B cell (primary cell): ENCODE data around the gene TASOR. TPM values are rescaled to one million over a fixed set of nuclear protein-coding genes. Genes with fewer than 3 reads are reported as not detected.

Source experiments
- ATAC-seq: fragments of 200-7000 bp; cut with Tn5 transposase; one replicate; pipeline ENCODE4 v1.10.0; 2021; ENCODE audit warnings: low read depth, mild to moderate bottlenecking, moderate number of reproducible peaks, moderate library complexity
- CTCF ChIA-PET: fragments of 350-600 bp; sonication (Branson Sonifier 250); formaldehyde crosslinking; loops from one replicate; lab custom pipeline; 2021; ENCODE audit warnings: antibody characterized with exemption, inconsistent platforms; lab: Charles Lee
- POLR2A ChIA-PET: fragments of 350-600 bp; sonication (Branson Sonifier 250); formaldehyde crosslinking; loops from one replicate; lab custom pipeline; 2021; ENCODE audit warnings: antibody characterized with exemption; lab: Charles Lee
- DNase-seq: peaks from one replicate; pipeline ENCODE4 v3.0.0; 2013
- H2AFZ ChIP-seq: 2 replicates; pipeline ENCODE4 v1.6.1; 2012; ENCODE audit warnings: mild to moderate bottlenecking, low read depth, low read length; ENCODE audit not compliant: insufficient read depth, poor library complexity, severe bottlenecking
- H3K27ac ChIP-seq, 2 donors: 1 replicate in 1 of 2; 2 replicates in 1 of 2; pipeline ENCODE4 v1.5.1; 2012 to 2013; ENCODE audit warnings: low read length in 2 of 2, mild to moderate bottlenecking in 2 of 2, moderate library complexity in 1 of 2
- H3K27me3 ChIP-seq, 4 experiments: fragments of 200-600 bp in 1 of 4; sonication (generic) in 1 of 4; replicated peaks in 1 of 4; 1 replicate in 2 of 4; 2 replicates in 2 of 4; pipeline versions ENCODE4 v1.6.1 to v1.7.0; 2013 to 2016; ENCODE audit warnings: low read length in 3 of 4, mild to moderate bottlenecking in 2 of 4, mixed read lengths in 1 of 4, moderate library complexity in 1 of 4; ENCODE audit not compliant: insufficient read depth in 4 of 4, control insufficient read depth in 3 of 4; ENCODE audit errors: control extremely low read depth in 1 of 4
- H3K36me3 ChIP-seq, 2 experiments: replicated peaks in 1 of 2; 1 replicate in 1 of 2; 2 replicates in 1 of 2; pipeline versions ENCODE4 v1.6.1 to v1.7.1; 2013; ENCODE audit warnings: low read length in 1 of 2; ENCODE audit not compliant: insufficient read depth in 2 of 2, control insufficient read depth in 1 of 2; ENCODE audit errors: control extremely low read depth in 1 of 2, extremely low read depth in 1 of 2
- H3K4me1 ChIP-seq, 2 donors: fragments of 200-600 bp in 1 of 2; sonication (generic) in 1 of 2; 1 replicate in 1 of 2; 2 replicates in 1 of 2; pipeline versions ENCODE4 v1.5.1 to v1.6.1; 2013 to 2017; ENCODE audit warnings: low read length in 2 of 2; ENCODE audit not compliant: control insufficient read depth in 2 of 2, insufficient read depth in 2 of 2
- H3K4me2 ChIP-seq: replicated peaks from 2 replicates; pipeline ENCODE3; 2012; ENCODE audit warnings: mild to moderate bottlenecking, low read depth, low read length; ENCODE audit not compliant: poor library complexity, severe bottlenecking
- H3K4me3 ChIP-seq, 5 experiments: fragments of 200-600 bp in 1 of 5; sonication (generic) in 1 of 5; 1 replicate in 3 of 5; 2 replicates in 2 of 5; pipeline versions ENCODE4 v1.5.1 to v1.7.0; 2011 to 2016; ENCODE audit warnings: low read length in 4 of 5, mild to moderate bottlenecking in 4 of 5, low read depth in 2 of 5, control low read depth in 1 of 5, moderate library complexity in 1 of 5; ENCODE audit not compliant: insufficient read depth in 1 of 5; ENCODE audit errors: control extremely low read depth in 1 of 5, extremely low read depth in 1 of 5
- H3K79me2 ChIP-seq: fragments of 200-600 bp; sonication (generic); one replicate; pipeline ENCODE4 v1.6.0; 2016; ENCODE audit warnings: low read length; ENCODE audit not compliant: control insufficient read depth, insufficient read depth
- H3K9ac ChIP-seq: fragments of 200-600 bp; sonication (generic); 2 replicates; pipeline ENCODE4 v1.6.1; 2017; ENCODE audit warnings: mild to moderate bottlenecking, low read length, moderate library complexity
- H3K9me3 ChIP-seq, 3 donors: one replicate each; pipeline versions ENCODE4 v1.6.1 to v1.7.1; 2013; ENCODE audit warnings: low read length in 2 of 3; ENCODE audit not compliant: control insufficient read depth in 2 of 3, insufficient read depth in 1 of 3; ENCODE audit errors: control extremely low read depth in 1 of 3
- H4K20me1 ChIP-seq: 2 replicates; pipeline ENCODE4 v1.6.0; 2012; ENCODE audit warnings: mild to moderate bottlenecking, low read length; ENCODE audit not compliant: insufficient read depth, control insufficient read depth, poor library complexity, severe bottlenecking
- H3K27ac Mint-ChIP-seq: one replicate; pipeline ENCODE4 v1.8.0; 2021; ENCODE audit warnings: mixed read lengths
- H3K27me3 Mint-ChIP-seq: one replicate; pipeline ENCODE4 v1.8.0; 2021; ENCODE audit warnings: mixed read lengths
- H3K4me1 Mint-ChIP-seq: one replicate; pipeline ENCODE4 v1.8.0; 2021; ENCODE audit warnings: mixed read lengths
- H3K4me3 Mint-ChIP-seq: one replicate; pipeline ENCODE4 v1.8.0; 2021; ENCODE audit warnings: mixed read lengths
- H3K9me3 Mint-ChIP-seq: one replicate; pipeline ENCODE4 v1.8.0; 2022; ENCODE audit warnings: mixed read lengths; ENCODE audit not compliant: insufficient read depth
- EZH2 ChIP-seq: IDR thresholded peaks from 2 replicates; pipeline ENCODE4 v1.6.1; 2012; ENCODE audit warnings: borderline replicate concordance, low read depth, mild to moderate bottlenecking, moderate library complexity, low read length; ENCODE audit not compliant: insufficient read depth, poor library complexity, severe bottlenecking
- WGBS: methylation state at CpG from one replicate; pipeline ENCODE4 v1.1.5; 2013; ENCODE audit warnings: missing lambda C conversion rate; ENCODE audit not compliant: insufficient coverage; 5-methylcytosine and 5-hydroxymethylcytosine counted together
- intact Hi-C: fragments of 100-400 bp; cut with micrococcal nuclease; formaldehyde crosslinking; loops from one replicate; pipeline ENCODE4 v1.10.0; 2022
- polyA plus RNA-seq: library from polyadenylated mRNA; depleted of rRNA; stranded (reverse); fragments of >200 nt; gene quantifications from 2 replicates; pipeline ENCODE4 v1.2.3, GENCODE V29; 2012
- total RNA-seq, 2 donors: library from RNA; stranded (reverse); fragments of 120-200 nt in 1 of 2; gene quantifications; 1 replicate in 1 of 2; 2 replicates in 1 of 2; pipeline versions ENCODE4 v1.2.3 to v1.2.4, GENCODE V29; 2013 to 2022
- TF ChIP-seq, protein P1 (sequence below): fragments of 200-600 bp; IDR thresholded peaks from one replicate; pipeline ENCODE4 v1.8.0; 2022; ENCODE audit warnings: antibody characterized with exemption, mild to moderate bottlenecking

TASOR gene
- total and polyA plus RNA-seq, 2 donors (not counting 1 experiment from before 2014, with no cell fraction given), result 30.9 to 105 TPM

DNA sequence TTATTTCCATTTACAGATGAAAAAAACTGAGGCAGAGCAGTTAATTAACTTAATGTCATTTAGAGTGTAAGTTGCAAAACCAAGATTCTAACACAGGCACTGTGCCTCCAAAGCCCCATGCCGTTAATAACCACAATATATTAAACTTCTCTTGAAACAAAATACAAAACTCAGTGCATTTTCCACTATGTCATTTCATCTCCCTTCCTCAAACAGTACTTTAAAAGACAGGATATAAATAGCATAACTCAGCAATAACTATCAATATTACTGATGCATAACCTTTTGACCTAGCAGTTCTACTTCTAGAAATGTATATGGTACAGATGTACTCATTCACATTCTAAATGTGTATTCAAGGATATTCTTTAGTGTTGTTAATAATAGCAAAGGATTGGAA, 5.1 kb upstream of the TASOR start:
- H3K4me1 Mint-ChIP-seq, result peaks cover 25% of the 10 kb centered on the region
- H3K4me2 ChIP-seq, result peak overlapping the region; percentile 13
- ATAC-seq, result peak; percentile 38
- peaks cover 12 to 18% of the 10 kb centered on the region in 2 donors for H3K4me1 ChIP-seq
- no peaks in the 10 kb centered on the region for H3K27me3 ChIP-seq
- CTCF ChIA-PET, result no interaction called here
- H3K4me3 ChIP-seq, result no peak overlapping the region
- peaks cover 5% of the 10 kb centered on the region for H3K79me2 ChIP-seq
- H3K27ac Mint-ChIP-seq, result no peak overlapping the region
- no peaks in the 10 kb centered on the region for H3K27me3 Mint-ChIP-seq
- intact Hi-C loops, result loop anchor here (10.0 kb wide), 1 partner anchor 377 kb away; the partner anchor contains the start of gene SPATA12
- H3K36me3 ChIP-seq, result no peaks in the 10 kb centered on the region
- POLR2A ChIA-PET, result no interaction called here
- DNase-seq, result no peak
- H2AFZ ChIP-seq, result no peak overlapping the region
- H3K9me3 ChIP-seq, result peaks cover 0 to 7% (median 4%) of the 10 kb centered on the region in 3 donors
- H4K20me1 ChIP-seq, result no peaks in the 10 kb centered on the region
- H3K9me3 Mint-ChIP-seq, result peaks cover 2% of the 10 kb centered on the region
- no peak overlapping the region for H3K4me3 Mint-ChIP-seq
- no peak overlapping the region for H3K27ac ChIP-seq
- 0% methylated on average over 1 of the region's 1 CpG for WGBS
- TF ChIP-seq, protein P1, sequence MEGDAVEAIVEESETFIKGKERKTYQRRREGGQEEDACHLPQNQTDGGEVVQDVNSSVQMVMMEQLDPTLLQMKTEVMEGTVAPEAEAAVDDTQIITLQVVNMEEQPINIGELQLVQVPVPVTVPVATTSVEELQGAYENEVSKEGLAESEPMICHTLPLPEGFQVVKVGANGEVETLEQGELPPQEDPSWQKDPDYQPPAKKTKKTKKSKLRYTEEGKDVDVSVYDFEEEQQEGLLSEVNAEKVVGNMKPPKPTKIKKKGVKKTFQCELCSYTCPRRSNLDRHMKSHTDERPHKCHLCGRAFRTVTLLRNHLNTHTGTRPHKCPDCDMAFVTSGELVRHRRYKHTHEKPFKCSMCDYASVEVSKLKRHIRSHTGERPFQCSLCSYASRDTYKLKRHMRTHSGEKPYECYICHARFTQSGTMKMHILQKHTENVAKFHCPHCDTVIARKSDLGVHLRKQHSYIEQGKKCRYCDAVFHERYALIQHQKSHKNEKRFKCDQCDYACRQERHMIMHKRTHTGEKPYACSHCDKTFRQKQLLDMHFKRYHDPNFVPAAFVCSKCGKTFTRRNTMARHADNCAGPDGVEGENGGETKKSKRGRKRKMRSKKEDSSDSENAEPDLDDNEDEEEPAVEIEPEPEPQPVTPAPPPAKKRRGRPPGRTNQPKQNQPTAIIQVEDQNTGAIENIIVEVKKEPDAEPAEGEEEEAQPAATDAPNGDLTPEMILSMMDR, result no peak
- TF ChIP-seq EZH2, result no peak
- H3K9ac ChIP-seq, result no peak overlapping the region

DNA sequence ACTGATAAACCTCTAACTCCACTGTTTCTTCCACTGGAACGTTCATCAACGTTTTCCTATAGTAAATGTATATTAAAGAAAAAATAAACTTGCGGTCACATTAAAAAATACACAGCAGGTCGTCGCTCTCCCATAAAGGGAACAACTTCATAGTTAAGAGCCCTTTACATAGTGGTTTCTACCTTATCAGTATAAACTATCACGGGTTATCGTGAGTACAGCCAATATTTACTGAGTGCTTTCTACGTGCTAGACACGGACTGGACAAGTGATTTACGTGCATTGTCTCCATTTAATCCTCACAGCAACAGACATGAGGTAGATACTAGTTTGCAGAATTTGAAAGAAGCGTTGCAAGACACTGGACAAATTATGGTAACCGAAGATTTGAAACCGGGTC, 964 bp upstream of the TASOR start:
- POLR2A ChIA-PET, result no interaction called here
- no peak overlapping the region for H3K27ac ChIP-seq

More for the DNA sequence above, 964 bp upstream of the TASOR start:
- H3K27me3 ChIP-seq, result no peaks in the 10 kb centered on the region
- peaks cover 21 to 31% of the 10 kb centered on the region in 2 donors for H3K4me1 ChIP-seq
- ATAC-seq (no peak), DNase-seq (no peak)
- peak overlapping the region; percentile 56 for H3K27ac Mint-ChIP-seq
- peaks cover 2% of the 10 kb centered on the region for H3K9me3 Mint-ChIP-seq
- WGBS, result 96% methylated on average over 3 of the region's 13 CpGs
- peaks cover 43% of the 10 kb centered on the region for H3K4me1 Mint-ChIP-seq
- H3K9ac ChIP-seq, result no peak overlapping the region
- H3K4me3 ChIP-seq, result no peak overlapping the region
- no peaks in the 10 kb centered on the region for H3K27me3 Mint-ChIP-seq
- H3K4me3 Mint-ChIP-seq, result peak overlapping the region; percentile 66
- no peak for TF ChIP-seq EZH2
- TF ChIP-seq, protein P1, result no peak
- peaks cover 3 to 7% (median 4%) of the 10 kb centered on the region in 3 donors for H3K9me3 ChIP-seq
- H3K4me2 ChIP-seq, result peak overlapping the region; percentile 83
- CTCF ChIA-PET, result interaction anchor here (0.8 to 5.3 kb wide), 3 partner anchors 18 to 302 kb away, joined by 3 to 34 read pairs (median 4); partner anchors contain the start of gene ARHGEF3
- H4K20me1 ChIP-seq, result no peaks in the 10 kb centered on the region
- no peak overlapping the region for H2AFZ ChIP-seq
- H3K79me2 ChIP-seq, result peaks cover 44% of the 10 kb centered on the region
- peaks cover 0 to 6% of the 10 kb centered on the region in 2 experiments for H3K36me3 ChIP-seq
- intact Hi-C loops, result loop anchor here (5.0 to 10.0 kb wide), 3 partner anchors 381 to 1008 kb away; partner anchors contain the start of genes APPL1, DENND6A and SPATA12
